GM21576 (cell line): Measurements from ENCODE around the gene ELFN1.

Experiments used
- ATAC-seq: cut with Tn5 transposase; IDR thresholded peaks from one replicate; pipeline ENCODE4 v1.9.1; 2021; ENCODE audit warnings: mild to moderate bottlenecking, moderate library complexity; ENCODE audit not compliant: unreplicated experiment

Gene ELFN1

DNA sequence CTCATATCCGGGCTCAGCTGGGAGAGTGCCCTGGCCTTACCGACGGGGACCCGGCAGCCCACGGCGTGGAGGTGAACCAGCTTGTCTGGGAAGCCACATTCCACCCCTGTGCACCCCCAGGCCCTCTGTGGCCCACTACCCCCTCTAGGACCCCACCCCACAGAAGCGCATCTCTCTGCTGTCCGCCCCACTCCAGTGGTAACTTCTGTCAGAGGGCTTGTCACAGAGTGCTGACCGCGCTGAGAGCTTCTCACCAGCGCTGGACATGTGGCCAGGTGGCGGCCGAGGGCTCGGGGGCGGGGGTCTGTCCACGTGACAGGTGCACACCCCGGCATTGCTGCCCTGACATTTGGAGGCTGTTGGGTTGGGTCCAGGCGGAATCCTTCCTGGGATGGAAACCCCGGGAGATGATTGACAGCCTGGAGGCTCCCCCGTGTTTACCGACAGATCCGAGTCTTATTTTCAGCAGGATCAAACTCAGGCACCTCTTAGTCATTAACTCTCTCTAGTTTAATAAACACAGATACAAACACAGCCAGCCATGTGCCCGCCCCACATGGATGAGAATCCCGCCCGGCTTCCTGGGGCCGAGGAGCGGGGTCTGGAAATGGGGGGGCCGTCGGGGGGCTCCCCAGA is 5.1 kb downstream of the ELFN1 start:
- ATAC-seq: no peak

- no peak for ATAC-seq
Measured at GRCh38 chr7:1675673-1676549, 5.8 kb downstream of the ELFN1 start.

DNA sequence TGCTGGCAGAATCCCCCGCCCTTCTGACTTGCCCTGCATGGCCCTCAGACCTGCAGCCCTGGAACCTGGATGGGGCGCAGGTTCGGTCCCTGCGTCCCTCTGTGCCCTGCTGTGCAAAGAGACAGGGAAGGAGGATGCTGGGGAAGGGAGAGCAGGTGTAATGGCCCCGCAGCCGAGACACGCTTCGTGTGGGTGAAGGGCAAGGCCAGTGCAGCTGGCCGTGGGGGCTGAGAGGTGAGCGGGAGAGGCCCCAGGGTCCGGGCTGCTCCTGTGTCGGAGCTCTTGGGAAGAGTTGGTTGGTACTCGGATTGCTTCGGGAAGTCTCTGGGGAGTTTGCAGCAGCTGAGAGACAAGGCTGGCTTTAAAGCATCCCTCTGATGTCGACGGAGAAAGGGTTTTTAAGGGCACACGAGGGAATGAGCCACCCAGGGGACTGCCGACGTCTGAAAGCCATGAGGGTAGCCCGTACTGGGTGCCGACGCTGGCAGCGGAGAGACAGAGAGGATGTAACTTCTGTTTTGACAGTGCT is 6.5 kb downstream of the ELFN1 start:
- ATAC-seq: no peak

- ATAC-seq: no peak
Measured at GRCh38 chr7:1677206-1678080, 7.4 kb downstream of the ELFN1 start.

GRCh38 chr7:1678081-1678543 is 8.0 kb downstream of the ELFN1 start:
- no peak for ATAC-seq

DNA sequence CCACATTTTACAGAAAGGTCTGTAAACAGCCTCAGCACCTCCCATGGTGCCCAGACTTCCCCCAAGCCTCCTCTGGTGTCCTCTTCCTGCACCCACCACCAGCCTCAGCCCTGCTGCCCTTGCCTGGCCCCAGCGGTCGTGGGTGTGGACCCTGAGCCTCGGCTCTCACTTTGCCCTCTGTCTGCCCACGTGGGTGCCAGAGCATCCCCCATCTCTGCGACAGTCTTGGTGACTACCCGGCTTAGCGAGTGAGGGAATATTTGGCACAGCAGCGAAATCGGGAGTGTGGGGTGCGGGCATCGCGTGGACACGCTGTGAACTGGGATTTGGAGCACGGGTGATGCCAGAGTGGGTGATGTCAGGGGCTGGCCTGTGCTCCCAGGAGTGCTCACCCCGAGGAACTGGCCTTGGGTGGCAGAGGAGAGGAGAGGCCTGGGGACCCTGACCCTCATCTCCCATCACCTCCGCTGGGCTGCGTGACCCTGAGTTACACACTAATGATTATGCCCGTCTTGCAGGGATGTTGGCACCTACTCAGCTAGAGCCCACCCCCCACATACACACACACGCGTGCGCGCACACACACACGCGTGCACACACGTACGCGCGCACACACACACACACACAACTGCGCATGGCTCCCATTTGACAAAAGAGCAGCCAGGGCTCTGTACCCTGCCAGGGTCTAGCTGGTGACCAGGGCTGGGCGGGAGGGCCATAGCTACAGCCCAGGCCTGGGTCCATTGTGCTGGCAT is 8.7 kb downstream of the ELFN1 start:
- no peak for ATAC-seq

DNA sequence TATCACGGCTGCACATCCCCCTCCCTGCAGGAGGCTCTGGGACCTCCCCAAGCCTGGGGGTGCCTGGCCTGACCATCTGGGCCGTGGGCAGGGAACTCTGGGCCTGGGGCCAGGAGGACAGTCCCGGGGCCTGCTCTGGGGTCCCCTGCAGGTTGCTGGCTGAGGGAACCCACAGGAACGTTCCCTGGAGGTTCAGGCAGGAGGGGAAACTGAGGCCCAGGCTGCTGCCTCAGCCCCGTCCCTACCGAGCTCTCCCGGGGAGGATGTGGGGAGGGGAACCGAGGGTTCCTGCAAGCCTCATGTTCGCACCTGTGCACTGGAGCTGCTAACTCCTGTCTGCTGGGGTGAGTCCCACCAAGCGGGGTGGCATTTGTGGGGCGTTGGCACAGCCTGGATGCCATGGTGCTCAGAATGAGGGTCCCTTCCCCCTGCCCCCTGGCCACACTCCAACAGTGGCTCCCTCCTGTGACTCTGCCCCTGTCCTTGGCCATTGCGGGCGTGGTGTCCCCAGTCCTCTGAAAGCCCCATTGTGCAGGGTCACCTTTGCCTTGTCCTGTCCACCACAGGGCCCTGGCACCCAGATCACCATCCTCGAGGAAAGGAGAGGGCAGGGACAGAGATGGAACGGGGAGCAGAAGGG is 9.4 kb downstream of the ELFN1 start:
- no peak for ATAC-seq

DNA sequence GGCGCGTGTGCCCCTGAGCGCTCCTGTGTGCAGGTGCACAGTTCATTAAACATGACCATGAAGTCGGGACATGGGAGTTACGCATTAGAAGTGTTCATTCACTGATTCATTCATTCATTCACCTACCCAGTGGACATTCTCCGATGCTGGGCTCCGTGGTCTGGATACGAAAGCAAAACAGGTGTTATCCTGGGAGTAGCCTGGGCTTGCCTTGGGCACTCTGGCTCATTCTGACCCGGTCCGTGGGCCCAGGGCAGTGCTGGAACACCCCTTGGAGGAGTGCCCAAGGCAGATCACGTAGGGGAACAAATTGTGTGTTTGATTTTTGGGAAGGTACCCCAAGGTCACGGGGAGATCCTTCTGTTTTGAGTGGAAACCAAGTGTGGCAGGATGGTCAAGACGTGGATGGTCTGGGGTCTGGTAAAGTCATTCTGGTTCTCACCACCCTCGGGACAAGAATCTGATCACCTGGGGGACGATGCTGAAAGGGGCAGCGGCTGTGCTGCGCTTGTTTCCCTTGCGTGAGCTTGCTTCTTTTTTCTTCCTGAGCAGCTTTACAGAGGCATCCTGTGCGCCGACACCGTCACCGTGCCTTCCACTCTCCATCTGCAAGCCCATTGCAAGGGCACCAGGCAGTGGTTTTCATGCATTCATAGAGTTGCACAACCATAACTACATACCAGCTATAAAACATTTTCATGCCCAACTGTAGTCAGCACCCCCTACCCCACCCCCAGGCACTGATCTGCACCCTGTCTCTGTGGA is 10.1 kb downstream of the ELFN1 start:
- ATAC-seq: no peak

DNA sequence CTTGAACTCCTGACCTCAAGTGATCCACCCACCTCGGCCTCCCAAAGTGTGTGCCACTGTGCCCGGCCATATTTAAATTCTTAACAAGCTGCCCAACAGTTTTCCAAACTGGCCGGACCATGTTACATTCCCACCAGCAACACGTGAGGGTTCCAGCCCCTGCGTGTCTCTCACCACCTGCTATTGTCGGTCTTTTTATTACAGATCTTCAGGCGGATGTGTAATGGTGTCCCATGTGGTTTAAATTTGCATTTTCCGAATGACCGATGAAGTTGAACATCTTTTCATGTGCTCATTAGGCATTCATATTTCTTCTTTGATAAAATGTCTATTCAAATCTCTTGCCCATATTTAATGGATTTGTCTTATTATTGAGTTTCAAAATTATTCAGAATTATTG is 11.5 kb downstream of the ELFN1 start:
- ATAC-seq: no peak

- no peak for ATAC-seq
Measured at GRCh38 chr7:1685000-1685624, 15.0 kb downstream of the ELFN1 start.

- no peak for ATAC-seq
Measured at GRCh38 chr7:1688542-1688941, 18.5 kb downstream of the ELFN1 start.

DNA sequence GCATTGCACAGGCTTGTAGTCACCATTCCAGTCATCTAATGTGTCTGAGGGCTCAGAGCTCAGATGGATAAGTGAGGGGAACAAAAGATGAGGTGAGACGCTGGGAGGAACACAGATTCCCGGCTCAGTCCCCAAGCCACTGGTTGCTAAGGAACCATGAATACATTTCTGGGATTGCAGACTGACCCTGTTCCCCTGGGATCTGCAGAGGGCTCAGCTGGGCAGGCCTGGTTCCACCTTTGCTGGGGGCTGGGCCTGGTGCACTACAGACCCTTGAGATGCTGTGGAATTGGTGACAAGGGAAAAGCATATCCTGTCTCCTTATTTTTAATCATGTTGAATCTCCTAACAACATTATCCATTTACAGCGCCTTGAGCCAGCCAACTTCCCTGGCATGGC is 19.2 kb downstream of the ELFN1 start:
- ATAC-seq: no peak

DNA sequence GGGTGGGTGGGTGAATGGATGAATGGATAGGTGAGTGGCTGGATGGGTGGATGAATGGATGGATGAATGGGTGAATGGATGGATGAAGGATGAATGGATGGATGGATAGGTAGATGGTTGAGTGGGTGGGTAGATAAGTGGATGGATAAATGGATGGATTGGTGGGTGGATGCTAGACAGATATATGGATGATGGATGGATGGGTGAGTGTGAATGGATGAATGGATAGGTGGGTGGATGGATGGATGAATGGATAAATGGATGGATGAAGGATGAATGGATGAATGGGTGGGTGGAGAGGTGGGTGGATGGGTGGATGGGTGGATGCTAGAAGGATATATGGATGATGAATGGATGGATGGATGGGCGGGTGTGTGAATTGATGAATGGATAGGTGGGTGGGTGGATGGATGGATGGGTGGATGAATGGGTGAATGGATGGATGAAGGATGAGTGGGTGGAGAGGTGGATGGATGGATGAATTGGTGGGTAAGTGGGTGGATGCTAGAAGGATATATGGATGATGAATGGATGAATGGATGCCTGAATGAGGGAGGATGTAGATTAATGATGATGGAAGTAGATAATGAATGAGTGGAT is 20.4 kb downstream of the ELFN1 start:
- no peak for ATAC-seq

- no peak for ATAC-seq
Measured at GRCh38 chr7:1691096-1691495, 21.0 kb downstream of the ELFN1 start.

- no peak for ATAC-seq
Measured at GRCh38 chr7:1691601-1692514, 21.8 kb downstream of the ELFN1 start.

- ATAC-seq: no peak
Measured at GRCh38 chr7:1692515-1693418, 22.7 kb downstream of the ELFN1 start.
